WTC11 (cell line): ENCODE measurements around the gene OCA2.

Source experiments
- SP1 ChIP-seq: sonication (generic); formaldehyde crosslinking; conservative IDR thresholded peaks from 2 replicates; pipeline ENCODE4 v1.8.1; 2022; ENCODE audit warnings: missing genetic modification reagents
- ZNF671 ChIP-seq: fragments of 250-450 bp; sonication (Bioruptor Pico); IDR thresholded peaks from 2 replicates; pipeline ENCODE4 v1.8.0; 2021; ENCODE audit warnings: mild to moderate bottlenecking
- TF ChIP-seq, protein P1 (sequence below): fragments of 200-600 bp; IDR thresholded peaks from 2 replicates; pipeline ENCODE4 v1.8.0; 2022; ENCODE audit warnings: antibody characterized with exemption
- TF ChIP-seq, protein P2 (sequence below): fragments of 250-450 bp; sonication (Bioruptor Pico); IDR thresholded peaks from 2 replicates; pipeline ENCODE4 v1.9.0; 2021; ENCODE audit warnings: mild to moderate bottlenecking, borderline replicate concordance
- TF ChIP-seq, protein P3 (sequence below): sonication (generic); formaldehyde crosslinking; IDR thresholded peaks from 2 replicates; pipeline ENCODE4 v1.8.0; 2022; ENCODE audit warnings: mild to moderate bottlenecking, missing genetic modification reagents
- TF ChIP-seq, protein P4 (sequence below): sonication (generic); formaldehyde crosslinking; IDR thresholded peaks from 2 replicates; pipeline ENCODE4 v1.8.0; 2022; ENCODE audit warnings: missing genetic modification reagents

GRCh38 chr15:27744641-27745040 is 354.5 kb downstream of the OCA2 start:
- TF ChIP-seq, protein P1, sequence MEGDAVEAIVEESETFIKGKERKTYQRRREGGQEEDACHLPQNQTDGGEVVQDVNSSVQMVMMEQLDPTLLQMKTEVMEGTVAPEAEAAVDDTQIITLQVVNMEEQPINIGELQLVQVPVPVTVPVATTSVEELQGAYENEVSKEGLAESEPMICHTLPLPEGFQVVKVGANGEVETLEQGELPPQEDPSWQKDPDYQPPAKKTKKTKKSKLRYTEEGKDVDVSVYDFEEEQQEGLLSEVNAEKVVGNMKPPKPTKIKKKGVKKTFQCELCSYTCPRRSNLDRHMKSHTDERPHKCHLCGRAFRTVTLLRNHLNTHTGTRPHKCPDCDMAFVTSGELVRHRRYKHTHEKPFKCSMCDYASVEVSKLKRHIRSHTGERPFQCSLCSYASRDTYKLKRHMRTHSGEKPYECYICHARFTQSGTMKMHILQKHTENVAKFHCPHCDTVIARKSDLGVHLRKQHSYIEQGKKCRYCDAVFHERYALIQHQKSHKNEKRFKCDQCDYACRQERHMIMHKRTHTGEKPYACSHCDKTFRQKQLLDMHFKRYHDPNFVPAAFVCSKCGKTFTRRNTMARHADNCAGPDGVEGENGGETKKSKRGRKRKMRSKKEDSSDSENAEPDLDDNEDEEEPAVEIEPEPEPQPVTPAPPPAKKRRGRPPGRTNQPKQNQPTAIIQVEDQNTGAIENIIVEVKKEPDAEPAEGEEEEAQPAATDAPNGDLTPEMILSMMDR, result no peak
- no peak for TF ChIP-seq ZNF671 (CRISPR knock-in tag)
- TF ChIP-seq SP1 (CRISPR knock-in tag), result no peak
- TF ChIP-seq, protein P2, sequence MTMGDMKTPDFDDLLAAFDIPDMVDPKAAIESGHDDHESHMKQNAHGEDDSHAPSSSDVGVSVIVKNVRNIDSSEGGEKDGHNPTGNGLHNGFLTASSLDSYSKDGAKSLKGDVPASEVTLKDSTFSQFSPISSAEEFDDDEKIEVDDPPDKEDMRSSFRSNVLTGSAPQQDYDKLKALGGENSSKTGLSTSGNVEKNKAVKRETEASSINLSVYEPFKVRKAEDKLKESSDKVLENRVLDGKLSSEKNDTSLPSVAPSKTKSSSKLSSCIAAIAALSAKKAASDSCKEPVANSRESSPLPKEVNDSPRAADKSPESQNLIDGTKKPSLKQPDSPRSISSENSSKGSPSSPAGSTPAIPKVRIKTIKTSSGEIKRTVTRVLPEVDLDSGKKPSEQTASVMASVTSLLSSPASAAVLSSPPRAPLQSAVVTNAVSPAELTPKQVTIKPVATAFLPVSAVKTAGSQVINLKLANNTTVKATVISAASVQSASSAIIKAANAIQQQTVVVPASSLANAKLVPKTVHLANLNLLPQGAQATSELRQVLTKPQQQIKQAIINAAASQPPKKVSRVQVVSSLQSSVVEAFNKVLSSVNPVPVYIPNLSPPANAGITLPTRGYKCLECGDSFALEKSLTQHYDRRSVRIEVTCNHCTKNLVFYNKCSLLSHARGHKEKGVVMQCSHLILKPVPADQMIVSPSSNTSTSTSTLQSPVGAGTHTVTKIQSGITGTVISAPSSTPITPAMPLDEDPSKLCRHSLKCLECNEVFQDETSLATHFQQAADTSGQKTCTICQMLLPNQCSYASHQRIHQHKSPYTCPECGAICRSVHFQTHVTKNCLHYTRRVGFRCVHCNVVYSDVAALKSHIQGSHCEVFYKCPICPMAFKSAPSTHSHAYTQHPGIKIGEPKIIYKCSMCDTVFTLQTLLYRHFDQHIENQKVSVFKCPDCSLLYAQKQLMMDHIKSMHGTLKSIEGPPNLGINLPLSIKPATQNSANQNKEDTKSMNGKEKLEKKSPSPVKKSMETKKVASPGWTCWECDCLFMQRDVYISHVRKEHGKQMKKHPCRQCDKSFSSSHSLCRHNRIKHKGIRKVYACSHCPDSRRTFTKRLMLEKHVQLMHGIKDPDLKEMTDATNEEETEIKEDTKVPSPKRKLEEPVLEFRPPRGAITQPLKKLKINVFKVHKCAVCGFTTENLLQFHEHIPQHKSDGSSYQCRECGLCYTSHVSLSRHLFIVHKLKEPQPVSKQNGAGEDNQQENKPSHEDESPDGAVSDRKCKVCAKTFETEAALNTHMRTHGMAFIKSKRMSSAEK (CRISPR knock-in tag), result no peak
- TF ChIP-seq, protein P3, sequence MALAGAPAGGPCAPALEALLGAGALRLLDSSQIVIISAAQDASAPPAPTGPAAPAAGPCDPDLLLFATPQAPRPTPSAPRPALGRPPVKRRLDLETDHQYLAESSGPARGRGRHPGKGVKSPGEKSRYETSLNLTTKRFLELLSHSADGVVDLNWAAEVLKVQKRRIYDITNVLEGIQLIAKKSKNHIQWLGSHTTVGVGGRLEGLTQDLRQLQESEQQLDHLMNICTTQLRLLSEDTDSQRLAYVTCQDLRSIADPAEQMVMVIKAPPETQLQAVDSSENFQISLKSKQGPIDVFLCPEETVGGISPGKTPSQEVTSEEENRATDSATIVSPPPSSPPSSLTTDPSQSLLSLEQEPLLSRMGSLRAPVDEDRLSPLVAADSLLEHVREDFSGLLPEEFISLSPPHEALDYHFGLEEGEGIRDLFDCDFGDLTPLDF (CRISPR knock-in tag), result no peak
- TF ChIP-seq, protein P4, sequence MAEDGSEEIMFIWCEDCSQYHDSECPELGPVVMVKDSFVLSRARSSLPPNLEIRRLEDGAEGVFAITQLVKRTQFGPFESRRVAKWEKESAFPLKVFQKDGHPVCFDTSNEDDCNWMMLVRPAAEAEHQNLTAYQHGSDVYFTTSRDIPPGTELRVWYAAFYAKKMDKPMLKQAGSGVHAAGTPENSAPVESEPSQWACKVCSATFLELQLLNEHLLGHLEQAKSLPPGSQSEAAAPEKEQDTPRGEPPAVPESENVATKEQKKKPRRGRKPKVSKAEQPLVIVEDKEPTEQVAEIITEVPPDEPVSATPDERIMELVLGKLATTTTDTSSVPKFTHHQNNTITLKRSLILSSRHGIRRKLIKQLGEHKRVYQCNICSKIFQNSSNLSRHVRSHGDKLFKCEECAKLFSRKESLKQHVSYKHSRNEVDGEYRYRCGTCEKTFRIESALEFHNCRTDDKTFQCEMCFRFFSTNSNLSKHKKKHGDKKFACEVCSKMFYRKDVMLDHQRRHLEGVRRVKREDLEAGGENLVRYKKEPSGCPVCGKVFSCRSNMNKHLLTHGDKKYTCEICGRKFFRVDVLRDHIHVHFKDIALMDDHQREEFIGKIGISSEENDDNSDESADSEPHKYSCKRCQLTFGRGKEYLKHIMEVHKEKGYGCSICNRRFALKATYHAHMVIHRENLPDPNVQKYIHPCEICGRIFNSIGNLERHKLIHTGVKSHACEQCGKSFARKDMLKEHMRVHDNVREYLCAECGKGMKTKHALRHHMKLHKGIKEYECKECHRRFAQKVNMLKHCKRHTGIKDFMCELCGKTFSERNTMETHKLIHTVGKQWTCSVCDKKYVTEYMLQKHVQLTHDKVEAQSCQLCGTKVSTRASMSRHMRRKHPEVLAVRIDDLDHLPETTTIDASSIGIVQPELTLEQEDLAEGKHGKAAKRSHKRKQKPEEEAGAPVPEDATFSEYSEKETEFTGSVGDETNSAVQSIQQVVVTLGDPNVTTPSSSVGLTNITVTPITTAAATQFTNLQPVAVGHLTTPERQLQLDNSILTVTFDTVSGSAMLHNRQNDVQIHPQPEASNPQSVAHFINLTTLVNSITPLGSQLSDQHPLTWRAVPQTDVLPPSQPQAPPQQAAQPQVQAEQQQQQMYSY (CRISPR knock-in tag), result no peak
